ENCODE data around the gene PRKCH.

Gene PRKCH

GRCh38 chr14:61536661-61537562, 215.5 kb downstream of the PRKCH start:
- DNase-seq: no peak

- DNase-seq: no peak
Observed at GRCh38 chr14:61537563-61538463, 216.4 kb downstream of the PRKCH start.

- no peak for DNase-seq
Observed at GRCh38 chr14:61538464-61539022, 217.2 kb downstream of the PRKCH start.

GRCh38 chr14:61539631-61540030, 218.3 kb downstream of the PRKCH start:
- DNase-seq: no peak

- no peak for DNase-seq
Observed at GRCh38 chr14:61540931-61541330, 219.6 kb downstream of the PRKCH start.

GRCh38 chr14:61542848-61543790, 221.7 kb downstream of the PRKCH start:
- DNase-seq: no peak

- no peak for DNase-seq
Observed at GRCh38 chr14:61543946-61544345, 222.6 kb downstream of the PRKCH start.

- no peak for DNase-seq
Observed at GRCh38 chr14:61544448-61545330, 223.3 kb downstream of the PRKCH start.

GRCh38 chr14:61545726-61546455, 224.5 kb downstream of the PRKCH start:
- no peak for DNase-seq

- peak; percentile 95 for DNase-seq
Observed at GRCh38 chr14:61547186-61548069, 226.0 kb downstream of the PRKCH start.

- DNase-seq: peak; percentile 95
Observed at GRCh38 chr14:61549425-61549824, 228.0 kb downstream of the PRKCH start.

- peak; percentile 94 for DNase-seq
Observed at GRCh38 chr14:61551384-61551783, 230.0 kb downstream of the PRKCH start.

GRCh38 chr14:61552241-61552640, 230.9 kb downstream of the PRKCH start:
- DNase-seq: no peak

- peak; percentile 95 for DNase-seq
Observed at GRCh38 chr14:61553730-61554641, 232.6 kb downstream of the PRKCH start.

GRCh38 chr14:61555056-61555838, 233.9 kb downstream of the PRKCH start:
- no peak for DNase-seq

- no peak for DNase-seq
Observed at GRCh38 chr14:61556455-61556854, 235.1 kb downstream of the PRKCH start.

- no peak for DNase-seq
Observed at GRCh38 chr14:61557262-61557661, 235.9 kb downstream of the PRKCH start.
